Subcutaneous adipose tissue (tissue), 4 donors: ENCODE data around the gene AMBRA1. TPM values are rescaled to one million over a fixed set of nuclear protein-coding genes. Genes with fewer than 3 reads are reported as not detected.

Experiments
- CTCF ChIP-seq: fragments of 450-650 bp; IDR thresholded peaks from one replicate; pipeline ENCODE4 v1.5.1; 2016; ENCODE audit warnings: low read depth, mild to moderate bottlenecking, control low read depth, antibody characterized with exemption, moderate library complexity
- total RNA-seq, 4 donors: library from RNA; depleted of rRNA; stranded (reverse); fragments of >200 nt; gene quantifications; one replicate each; pipeline ENCODE4 v1.1.0, GENCODE V29; 2016

The AMBRA1 gene
- total RNA-seq, 4 donors from 2014 or later = 17.1 to 39.4 (median 23.5) TPM

- TF ChIP-seq CTCF = no peak
Measured at GRCh38 chr11:46628961-46629360, 35.1 kb upstream of the AMBRA1 start.

GRCh38 chr11:46625406-46625805 lies 31.6 kb upstream of the AMBRA1 start:
- no peak for TF ChIP-seq CTCF

- no peak for TF ChIP-seq CTCF
Measured at GRCh38 chr11:46618837-46619236, 25.0 kb upstream of the AMBRA1 start.

- TF ChIP-seq CTCF = no peak
Measured at GRCh38 chr11:46617972-46618314, 24.1 kb upstream of the AMBRA1 start.

- no peak for TF ChIP-seq CTCF
Measured at GRCh38 chr11:46617134-46617971, 23.5 kb upstream of the AMBRA1 start, which contains the start of the genes ATG13 and HARBI1. ATG13 (plus strand) TSS chr11:46617553; CDS start chr11:46644292, 26,739 bp downstream. HARBI1 (minus strand) TSS chr11:46617227; CDS start chr11:46616237, 990 bp downstream.

- TF ChIP-seq CTCF = no peak
Measured at GRCh38 chr11:46616551-46617133, 22.8 kb upstream of the AMBRA1 start.

- TF ChIP-seq CTCF = no peak
Measured at GRCh38 chr11:46615756-46616155, 21.9 kb upstream of the AMBRA1 start.
